ENCODE data around the gene CLEC16A. TPM values are rescaled to one million over a fixed set of nuclear protein-coding genes. Genes with fewer than 3 reads are reported as not detected.
A peak's percentile ranks its signal among the peaks of the same experiment; 100 is the strongest.
"Not testable (repeated sequence)": the region's sequence is repeated elsewhere in the genome, so short reads cannot be mapped to it uniquely, and the experiment has no call there.

Gene CLEC16A
- polyA plus RNA-seq, 1 experiment, result 11.9 TPM

GRCh38 chr16:10964039-10964890, 19.9 kb downstream of the CLEC16A start:
- Histone ChIP-seq H3K4me3 (ENCODE audit: low read depth, low read length) (no peak overlapping the region), H3K9me3 (ENCODE audit: control insufficient read depth, insufficient read depth, low read length) (no peaks in the 10 kb centered on the region), H3K27ac (ENCODE audit: low read depth, low read length) (peak overlapping the region; percentile 33), H3K27me3 (ENCODE audit: control insufficient read depth, insufficient read depth, low read length) (no peaks in the 10 kb centered on the region)
- ChIA-PET CTCF (interaction anchor here (0.5 to 5.7 kb wide), 60 partner anchors 8 to 902 kb away, joined by 3 to 92 read pairs (median 4); partner anchors contain the start of genes CLEC16A, SOCS1 and TNP2), POLR2A (interaction anchor here (0.7 to 4.3 kb wide), 4 partner anchors 224 to 291 kb away, joined by 3 to 39 read pairs (median 5); partner anchors contain the start of gene SOCS1)
- TF ChIP-seq CTCF (IDR thresholded peaks at IDR 0.05; ENCODE audit: low read depth, low read length), result peak; percentile 96
- DNase-seq (ENCODE audit: low read depth, low spot score), result peak; percentile 65

GRCh38 chr16:10964891-10965326, 20.5 kb downstream of the CLEC16A start:
- DNase-seq (ENCODE audit: low read depth, low spot score), result no peak
- H3K27ac ChIP-seq (ENCODE audit: low read depth, low read length), result no peak overlapping the region
- ChIA-PET CTCF (interaction anchor here (0.5 to 5.7 kb wide), 15 partner anchors 11 to 423 kb away, joined by 3 to 92 read pairs (median 7); partner anchors contain the start of gene SOCS1), POLR2A (interaction anchor here (1.3 to 4.3 kb wide), 2 partner anchors 287 to 291 kb away, joined by 7 to 39 read pairs; partner anchors contain the start of gene SOCS1)
- no peak overlapping the region for H3K4me3 ChIP-seq (ENCODE audit: low read depth, low read length)
- no peaks in the 10 kb centered on the region for H3K27me3 ChIP-seq (ENCODE audit: control insufficient read depth, insufficient read depth, low read length)
- no peak for TF ChIP-seq CTCF (IDR thresholded peaks at IDR 0.05; ENCODE audit: low read depth, low read length)
- H3K9me3 ChIP-seq (ENCODE audit: control insufficient read depth, insufficient read depth, low read length), result no peaks in the 10 kb centered on the region

DNA sequence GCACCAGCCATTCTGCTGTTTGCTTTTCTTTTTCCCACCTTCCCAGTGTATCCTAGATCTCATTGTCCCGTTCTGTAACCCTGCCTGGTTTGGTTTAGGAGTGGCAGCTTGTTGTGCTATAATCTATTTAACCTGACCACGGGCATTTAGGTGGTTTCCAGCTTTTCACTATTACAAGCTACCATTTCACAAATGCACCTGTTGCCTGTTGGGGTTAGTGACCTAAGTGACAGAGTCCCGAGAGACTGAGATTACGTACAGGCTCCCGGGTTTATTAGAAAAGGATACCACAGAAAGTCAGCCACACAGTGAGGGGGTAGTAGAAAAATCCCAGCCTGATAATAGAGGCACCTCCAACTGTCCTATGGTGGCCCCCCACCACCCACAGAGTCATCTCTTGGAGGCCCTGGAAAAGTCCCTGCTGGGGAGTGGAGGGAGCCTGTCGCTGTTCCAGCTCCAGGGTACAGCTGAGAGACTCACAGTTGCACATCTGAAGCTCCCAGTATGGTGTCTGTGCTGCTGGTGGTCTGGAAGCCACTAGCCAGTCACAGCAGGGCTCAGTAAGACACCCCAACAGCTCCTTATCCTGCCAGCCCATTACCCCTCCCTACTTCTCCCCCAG, 21.2 kb downstream of the CLEC16A start:
- Histone ChIP-seq H3K27me3 (ENCODE audit: control insufficient read depth, insufficient read depth, low read length) (no peaks in the 10 kb centered on the region), H3K9me3 (ENCODE audit: control insufficient read depth, insufficient read depth, low read length) (no peaks in the 10 kb centered on the region), H3K4me3 (ENCODE audit: low read depth, low read length) (no peak overlapping the region), H3K27ac (ENCODE audit: low read depth, low read length) (no peak overlapping the region)
- DNase-seq (ENCODE audit: low read depth, low spot score), result no peak
- TF ChIP-seq CTCF (IDR thresholded peaks at IDR 0.05; ENCODE audit: low read depth, low read length), result no peak
- ChIA-PET POLR2A (interaction anchor here (1.3 to 4.3 kb wide), 2 partner anchors 286 to 290 kb away, joined by 7 to 39 read pairs; partner anchors contain the start of gene SOCS1), CTCF (interaction anchor here (2.8 to 5.7 kb wide), 3 partner anchors 11 to 389 kb away, joined by 19 to 92 read pairs (median 47); partner anchors contain the start of gene SOCS1)

DNA sequence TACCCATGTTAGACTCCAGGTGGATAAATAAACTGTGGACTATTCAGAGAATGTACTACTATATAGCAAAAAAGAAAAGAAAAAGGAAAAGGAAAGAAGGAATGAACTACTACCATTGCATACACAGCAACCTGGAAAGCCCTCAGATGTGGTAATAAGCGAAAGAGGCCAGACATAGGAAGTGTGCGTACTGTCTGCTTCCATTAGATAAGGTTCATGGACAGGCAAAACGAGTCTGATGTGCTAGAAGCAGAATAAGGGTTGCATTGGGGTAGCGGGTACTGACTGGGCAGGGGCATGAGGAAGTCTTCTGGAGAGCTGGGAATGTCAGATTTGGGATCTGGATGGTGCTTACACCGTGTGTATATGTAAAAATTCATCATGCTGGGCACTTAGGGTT, 21.8 kb downstream of the CLEC16A start:
- no peak overlapping the region for H3K27ac ChIP-seq (ENCODE audit: low read depth, low read length)
- no peak overlapping the region for H3K4me3 ChIP-seq (ENCODE audit: low read depth, low read length)
- ChIA-PET CTCF (interaction anchor here (1.0 to 4.6 kb wide), 2 partner anchors 12 to 389 kb away, joined by 4 to 47 read pairs; no protein-coding TSS in a partner anchor), POLR2A (interaction anchor here (4.3 kb wide), 1 partner anchor 290 kb away, joined by 39 read pairs; the partner anchor contains the start of gene SOCS1)
- DNase-seq (ENCODE audit: low read depth, low spot score), result no peak
- H3K9me3 ChIP-seq (ENCODE audit: control insufficient read depth, insufficient read depth, low read length), result no peaks in the 10 kb centered on the region
- no peak for TF ChIP-seq CTCF (IDR thresholded peaks at IDR 0.05; ENCODE audit: low read depth, low read length)
- H3K27me3 ChIP-seq (ENCODE audit: control insufficient read depth, insufficient read depth, low read length), result no peaks in the 10 kb centered on the region

DNA sequence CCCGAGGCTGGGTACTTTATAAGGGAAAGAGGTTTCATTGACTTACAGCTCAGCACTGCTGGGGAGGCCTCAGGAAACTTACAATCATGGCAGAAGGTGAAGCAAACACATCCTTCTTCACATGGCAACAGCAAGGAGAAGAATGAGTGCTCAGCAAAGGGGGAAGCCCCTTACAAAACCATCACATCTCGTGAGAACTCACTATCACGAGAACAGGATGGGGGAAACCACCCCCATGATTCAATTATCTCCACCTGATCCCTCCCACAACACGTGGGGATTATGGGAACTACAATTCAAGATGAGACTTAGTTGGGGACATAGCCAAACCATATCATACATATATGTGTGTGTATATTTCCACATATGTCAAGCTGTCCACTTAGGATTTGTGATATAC, 22.2 kb downstream of the CLEC16A start:
- ChIA-PET CTCF (interaction anchor here (1.0 to 3.5 kb wide), 2 partner anchors 12 to 290 kb away, joined by 4 to 31 read pairs; partner anchors contain the start of gene SOCS1), POLR2A (interaction anchor here (4.3 kb wide), 1 partner anchor 289 kb away, joined by 39 read pairs; the partner anchor contains the start of gene SOCS1)
- not testable (repeated sequence) for H3K4me3 ChIP-seq (ENCODE audit: low read depth, low read length); H3K9me3 ChIP-seq (ENCODE audit: control insufficient read depth, insufficient read depth, low read length); DNase-seq (ENCODE audit: low read depth, low spot score); H3K27me3 ChIP-seq (ENCODE audit: control insufficient read depth, insufficient read depth, low read length); H3K27ac ChIP-seq (ENCODE audit: low read depth, low read length)
